Motor neuron (in vitro differentiated cells): ENCODE measurements around the gene C5orf15. TPM values are rescaled to one million over a fixed set of nuclear protein-coding genes. Genes with fewer than 3 reads are reported as not detected.
A peak's percentile ranks its signal among the peaks of the same experiment; 100 is the strongest.

ENCODE experiments used
- ATAC-seq, 8 experiments: fragments of 200-7000 bp; cut with Tn5 transposase; replicated peaks in 6 of 8; 2 replicates each; pipeline ENCODE4 v1.8.0; 2021; ENCODE audit warnings: mild to moderate bottlenecking in 8 of 8, moderate library complexity in 8 of 8
- H3K27ac ChIP-seq, 2 donors: fragments of 250-450 bp; sonication (Bioruptor Pico); 2 replicates each; pipeline ENCODE4 v1.9.0; 2021; ENCODE audit warnings: antibody characterized with exemption in 2 of 2, mild to moderate bottlenecking in 2 of 2, moderate library complexity in 1 of 2
- H3K4me1 ChIP-seq, 2 donors: fragments of 250-450 bp; sonication (Bioruptor Pico); replicated peaks in 1 of 2; 2 replicates each; pipeline ENCODE4 v1.6.1; 2021; ENCODE audit warnings: antibody characterized with exemption in 2 of 2, mild to moderate bottlenecking in 2 of 2, moderate library complexity in 1 of 2
- H3K4me3 ChIP-seq, 5 donors: fragments of 250-450 bp; sonication (Bioruptor Pico); 2 replicates each; pipeline ENCODE4 v1.9.0; 2021; ENCODE audit warnings: antibody characterized with exemption in 5 of 5, mild to moderate bottlenecking in 5 of 5, moderate library complexity in 4 of 5
- WGBS, 10 experiments: fragments of 450-650 bp; shearing (Covaris generic); methylation state at CpG; one replicate each; pipeline ENCODE4 v1.0.0; 2022; 5-methylcytosine and 5-hydroxymethylcytosine counted together
- in situ Hi-C, 9 experiments: fragments of 400-800 bp; cut with MboI; loops; one replicate each; pipeline ENCODE4 v1.15.0; 2021; ENCODE audit warnings: low sequenced_read_pairs in 9 of 9, low pct_unique_long_range_greater_than_20kb in 2 of 9; ENCODE audit not compliant: unreplicated experiment in 9 of 9
- total RNA-seq, 8 experiments: library from RNA; unstranded; fragments of 300-600 nt; gene quantifications; 2 replicates each; pipeline versions ENCODE4 v1.2.3 to v1.2.4, GENCODE V29; 2022

C5orf15 gene
- total RNA-seq, 8 experiments from 2014 or later: 27.3 to 92.6 (median 46.9) TPM

DNA sequence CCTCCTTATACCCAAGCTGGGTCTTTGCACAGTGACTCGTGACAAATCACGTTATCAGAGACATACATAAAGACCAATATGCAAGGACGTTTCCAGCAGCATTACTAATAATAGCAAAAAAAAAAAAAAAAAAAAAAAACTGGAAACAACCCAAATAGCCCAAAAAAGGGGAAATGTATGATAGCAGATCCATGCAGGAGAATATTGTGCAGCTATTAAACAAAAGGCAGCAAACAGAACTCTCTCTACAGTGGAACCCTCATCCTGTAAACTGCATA lies 37.7 kb downstream of the C5orf15 start:
- no peak overlapping the region for H3K4me3 ChIP-seq
- H3K4me1 ChIP-seq: peaks cover 6 to 9% of the 10 kb centered on the region in 2 donors
- no peak overlapping the region for H3K27ac ChIP-seq
- 0 to 90% (median 82%) methylated on average over 3 of the region's 3 CpGs; no CpG with 5 or more reads in 3 of the 10 experiments for WGBS, 10 experiments
- no peak for ATAC-seq
- in situ Hi-C loops: loop anchor here in 2 of 9 experiments (25.0 kb wide), 1 partner anchor 818 kb away; no protein-coding TSS in a partner anchor

DNA sequence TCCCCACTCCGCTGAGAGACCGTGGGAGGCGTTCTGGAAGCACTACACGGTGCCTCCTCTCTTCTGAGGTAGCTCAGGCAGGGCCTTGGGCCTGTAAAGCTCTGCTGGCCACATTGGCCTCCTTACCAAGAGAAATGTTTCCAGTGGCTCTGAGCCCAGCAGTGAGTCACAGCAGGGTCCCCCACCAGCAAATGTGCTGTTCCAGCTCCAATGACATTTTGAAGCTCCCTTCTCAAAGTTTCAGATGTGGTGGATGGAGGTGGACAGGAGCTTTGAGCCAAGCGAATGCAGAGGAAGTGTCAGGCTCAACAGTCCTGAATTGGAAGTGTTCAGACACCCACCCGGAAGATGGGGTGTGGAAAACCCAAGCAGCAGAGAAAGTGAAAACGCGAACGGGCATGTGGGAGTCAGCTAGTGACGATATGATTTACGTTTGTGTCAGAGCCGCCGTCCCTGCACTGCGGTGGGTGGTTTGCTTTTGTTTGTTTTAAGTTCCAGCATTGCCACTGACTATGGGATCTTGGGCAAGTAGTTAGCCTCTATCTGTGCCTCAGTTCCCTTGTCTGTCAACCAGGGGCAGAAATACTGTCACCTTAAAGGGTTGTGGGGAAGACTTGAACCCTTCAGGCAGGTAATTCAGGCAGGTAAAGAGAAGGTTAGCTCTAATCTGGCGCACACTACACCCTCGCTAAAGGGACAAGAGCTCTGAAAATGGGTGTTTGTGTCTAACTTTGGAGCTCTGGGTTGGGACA lies 38.2 kb downstream of the C5orf15 start:
- in situ Hi-C loops: loop anchor here in 2 of 9 experiments (25.0 kb wide), 1 partner anchor 818 kb away; no protein-coding TSS in a partner anchor
- WGBS, 10 experiments: 12 to 100% (median 70%) methylated on average over 1 to 14 of the region's 16 CpGs
- peak in 3 of 8 experiments; percentile 24 to 73 (median 42) for ATAC-seq

DNA sequence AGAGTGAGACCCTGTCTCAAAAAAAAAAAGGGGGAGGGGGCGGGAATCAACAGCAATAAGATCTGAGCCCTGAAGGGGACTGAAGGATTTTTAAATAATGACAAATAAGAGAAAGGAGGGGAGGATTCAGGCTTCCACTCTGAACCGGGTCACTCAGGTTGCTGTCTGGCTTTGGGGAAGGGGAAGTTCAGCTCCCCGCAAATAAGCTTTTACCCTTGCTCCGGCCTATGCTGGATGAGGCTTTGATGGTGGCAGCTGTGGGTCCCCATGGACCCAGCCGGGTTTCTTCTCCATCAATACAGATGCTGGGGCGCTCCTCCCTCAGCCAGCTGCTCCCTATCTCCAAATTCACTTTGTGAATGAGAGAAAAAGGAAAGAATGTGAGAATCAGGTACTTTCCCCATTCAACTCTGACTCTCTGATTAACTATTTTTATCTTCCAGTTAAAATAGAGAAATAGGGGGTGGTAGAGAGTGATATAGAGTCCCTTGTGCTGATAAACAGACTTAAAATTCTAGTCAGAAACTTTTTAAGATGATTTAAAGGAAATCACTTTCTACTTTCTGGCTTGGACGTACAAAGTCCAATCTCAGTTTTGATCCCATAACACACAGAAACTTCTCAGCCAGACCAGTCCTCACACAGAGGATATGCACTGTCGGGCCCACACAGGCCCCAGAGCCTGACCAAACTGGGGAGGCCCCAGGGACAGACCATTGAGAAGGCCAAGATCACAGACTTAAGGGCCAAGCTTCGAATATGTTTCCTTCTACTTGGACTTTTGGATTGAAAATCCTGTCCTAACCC lies 39.6 kb downstream of the C5orf15 start:
- 20 to 100% (median 82%) methylated on average over 1 to 6 of the region's 9 CpGs; no CpG with 5 or more reads in 2 of the 10 experiments for WGBS, 10 experiments
- Histone ChIP-seq H3K4me3 (no peak overlapping the region), H3K4me1 (peaks cover 6 to 13% of the 10 kb centered on the region in 2 donors), H3K27ac (no peak overlapping the region)
- in situ Hi-C loops: loop anchor here in 2 of 9 experiments (25.0 kb wide), 1 partner anchor 816 kb away; no protein-coding TSS in a partner anchor
- ATAC-seq: no peak

More for the DNA sequence above, 38.2 kb downstream of the C5orf15 start:
- Histone ChIP-seq H3K4me3 (no peak overlapping the region), H3K4me1 (peaks cover 6 to 9% of the 10 kb centered on the region in 2 donors), H3K27ac (no peak overlapping the region)

DNA sequence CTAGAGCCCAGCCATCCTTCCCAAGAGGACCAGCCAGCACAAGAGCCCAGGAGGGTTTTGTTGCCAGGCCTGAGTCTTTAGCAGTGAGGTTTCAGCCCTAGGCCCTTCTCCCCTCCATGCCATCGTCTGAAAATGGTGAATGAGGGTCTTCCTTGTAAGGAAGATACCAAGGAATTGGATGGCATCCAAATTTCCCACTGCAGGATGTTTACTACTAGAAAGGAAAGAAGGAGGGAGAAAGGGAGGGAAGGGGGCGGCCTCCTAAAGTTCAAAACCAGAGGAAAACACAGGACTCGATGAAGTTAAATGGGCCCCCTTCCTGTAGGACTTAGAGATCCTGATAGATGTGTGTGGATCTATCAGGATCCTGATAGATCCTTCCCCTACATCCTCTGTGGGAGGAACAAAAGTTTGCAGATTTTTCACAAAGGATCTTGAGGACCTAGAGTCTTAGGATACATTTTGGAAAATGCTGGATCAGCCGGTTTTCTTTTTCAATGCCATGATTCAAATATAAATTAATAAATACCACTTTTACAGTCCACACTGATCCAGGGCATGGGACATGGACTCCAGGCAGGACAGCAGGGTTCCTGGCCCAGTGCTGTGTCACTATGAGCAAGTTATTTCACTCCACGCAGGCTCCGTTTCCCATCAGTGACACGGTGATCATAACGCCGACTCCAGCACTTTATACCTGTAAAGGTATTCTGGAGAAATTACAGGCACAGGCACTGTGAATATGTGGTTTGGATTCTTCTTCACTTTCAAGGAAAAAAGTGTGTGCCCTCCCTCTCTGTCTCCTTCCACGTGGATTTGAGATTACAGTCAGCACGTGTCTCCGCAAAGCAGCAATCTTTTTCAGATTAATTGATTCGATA lies 40.9 kb downstream of the C5orf15 start:
- in situ Hi-C loops: loop anchor here in 2 of 9 experiments (25.0 kb wide), 1 partner anchor 815 kb away; no protein-coding TSS in a partner anchor

DNA sequence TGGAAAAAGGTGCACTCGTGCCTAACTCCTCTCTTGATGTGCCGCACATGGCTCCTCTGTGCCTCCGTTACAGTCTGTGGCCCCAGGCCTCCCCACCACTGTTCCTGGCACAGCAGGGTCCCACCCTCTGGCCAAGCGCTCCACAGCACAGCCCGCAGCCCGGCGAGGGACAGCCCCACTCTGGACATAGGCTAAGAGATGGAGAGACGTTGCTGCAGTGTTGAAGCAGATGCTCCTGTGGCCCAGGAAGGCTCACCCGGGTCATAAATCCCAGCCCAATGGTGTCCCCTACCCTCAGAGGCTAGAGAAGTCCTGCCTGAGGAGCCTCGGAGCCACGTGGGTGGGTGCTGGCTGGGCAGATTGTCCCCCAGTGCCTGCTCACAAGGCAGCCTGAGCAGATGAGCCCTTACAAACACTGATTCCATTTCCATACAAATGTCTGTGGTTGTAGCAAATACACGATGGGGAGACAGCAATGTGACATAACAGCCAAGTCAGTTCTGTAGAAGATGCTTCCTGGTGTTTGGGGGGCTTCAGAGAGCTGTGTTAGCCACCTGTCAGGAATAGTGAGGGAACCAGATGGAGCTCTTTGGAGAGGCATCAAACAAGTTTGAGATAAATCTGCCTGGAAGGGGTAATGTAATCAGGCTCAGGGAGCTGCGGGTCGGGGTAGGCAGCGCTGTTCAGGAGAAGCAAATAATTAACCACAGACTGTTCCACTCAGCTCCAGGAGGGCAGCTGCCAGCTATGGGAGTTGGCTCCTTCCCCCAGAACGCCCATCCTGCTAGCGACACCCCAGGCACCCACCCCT lies 41.7 kb downstream of the C5orf15 start:
- H3K4me3 ChIP-seq: no peak overlapping the region
- no peak overlapping the region for H3K27ac ChIP-seq
- ATAC-seq: peak in 5 of 8 experiments; percentile 38 to 68 (median 62)
- H3K4me1 ChIP-seq: peaks cover 11 to 18% of the 10 kb centered on the region in 2 donors
- 0 to 100% (median 25%) methylated on average over 1 to 4 of the region's 17 CpGs; no CpG with 5 or more reads in 5 of the 10 experiments for WGBS, 10 experiments
- in situ Hi-C loops: loop anchor here in 2 of 9 experiments (25.0 kb wide), 1 partner anchor 814 kb away; no protein-coding TSS in a partner anchor

More for the DNA sequence above, 40.9 kb downstream of the C5orf15 start:
- H3K27ac ChIP-seq: no peak overlapping the region
- no peak for ATAC-seq
- 77 to 100% (median 86%) methylated on average over 2 to 11 of the region's 13 CpGs; no CpG with 5 or more reads in 1 of the 10 experiments for WGBS, 10 experiments
- peaks cover 6 to 13% of the 10 kb centered on the region in 2 donors for H3K4me1 ChIP-seq
- no peak overlapping the region for H3K4me3 ChIP-seq

DNA sequence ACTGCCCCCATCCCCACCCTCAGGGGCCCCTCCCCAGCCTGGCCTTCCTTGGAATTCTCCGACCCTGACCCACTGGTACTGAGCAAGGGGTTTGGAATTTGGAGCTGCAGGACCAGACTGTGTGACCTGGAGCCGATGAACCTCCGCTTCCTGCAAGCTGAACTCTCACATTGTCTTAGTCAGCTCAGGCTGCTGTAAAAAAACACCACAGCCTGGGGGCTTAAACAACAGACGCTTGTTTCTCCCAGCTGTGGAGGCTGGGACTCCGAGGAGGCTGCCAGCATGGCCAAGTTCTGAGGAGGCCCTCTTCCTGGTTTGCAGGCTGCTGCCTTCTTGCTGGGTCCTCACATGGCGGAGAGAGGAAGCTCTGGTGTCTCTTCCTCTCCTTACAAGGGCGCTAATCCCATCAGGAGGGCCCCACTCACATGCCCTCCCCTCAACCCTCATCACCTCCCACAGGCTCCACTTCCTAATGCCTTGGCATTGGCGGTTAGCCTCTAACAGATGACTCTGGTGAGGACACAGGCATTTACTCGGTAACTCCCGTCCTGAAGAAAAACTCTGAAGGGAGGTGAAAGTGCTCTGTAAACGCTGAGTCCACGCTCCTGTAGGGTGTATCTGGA lies 42.4 kb downstream of the C5orf15 start:
- in situ Hi-C loops: loop anchor here in 2 of 9 experiments (25.0 kb wide), 1 partner anchor 814 kb away; no protein-coding TSS in a partner anchor
- ATAC-seq: no peak

DNA sequence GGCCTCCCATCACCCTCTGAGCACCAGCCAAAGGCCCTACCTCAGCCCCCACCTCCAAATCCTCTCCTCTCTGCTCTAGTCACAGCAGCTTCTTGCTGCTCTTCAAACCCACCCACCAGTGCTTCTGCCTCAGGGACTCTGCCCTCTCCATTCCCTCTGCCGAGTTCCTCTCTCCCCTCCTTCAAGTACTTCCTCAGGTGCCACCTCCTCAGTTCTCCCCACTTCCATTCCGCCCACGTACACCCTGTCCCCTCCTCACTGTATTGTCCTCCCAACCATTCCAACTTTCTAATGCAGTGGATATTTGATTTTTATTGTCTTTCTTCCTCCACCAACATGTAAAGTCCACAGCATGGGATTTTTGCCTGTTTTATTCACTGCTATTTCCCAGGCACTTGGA lies 43.2 kb downstream of the C5orf15 start:
- WGBS, 10 experiments: 20 to 100% (median 72%) methylated on average over 1 to 3 of the region's 3 CpGs; no CpG with 5 or more reads in 2 of the 10 experiments
- no peak overlapping the region for H3K27ac ChIP-seq

More for the DNA sequence above, 42.4 kb downstream of the C5orf15 start:
- Histone ChIP-seq H3K4me1 (peaks cover 11 to 20% of the 10 kb centered on the region in 2 donors), H3K4me3 (no peak overlapping the region), H3K27ac (no peak overlapping the region)
- 21 to 100% (median 93%) methylated on average over 2 to 5 of the region's 12 CpGs; no CpG with 5 or more reads in 3 of the 10 experiments for WGBS, 10 experiments

DNA sequence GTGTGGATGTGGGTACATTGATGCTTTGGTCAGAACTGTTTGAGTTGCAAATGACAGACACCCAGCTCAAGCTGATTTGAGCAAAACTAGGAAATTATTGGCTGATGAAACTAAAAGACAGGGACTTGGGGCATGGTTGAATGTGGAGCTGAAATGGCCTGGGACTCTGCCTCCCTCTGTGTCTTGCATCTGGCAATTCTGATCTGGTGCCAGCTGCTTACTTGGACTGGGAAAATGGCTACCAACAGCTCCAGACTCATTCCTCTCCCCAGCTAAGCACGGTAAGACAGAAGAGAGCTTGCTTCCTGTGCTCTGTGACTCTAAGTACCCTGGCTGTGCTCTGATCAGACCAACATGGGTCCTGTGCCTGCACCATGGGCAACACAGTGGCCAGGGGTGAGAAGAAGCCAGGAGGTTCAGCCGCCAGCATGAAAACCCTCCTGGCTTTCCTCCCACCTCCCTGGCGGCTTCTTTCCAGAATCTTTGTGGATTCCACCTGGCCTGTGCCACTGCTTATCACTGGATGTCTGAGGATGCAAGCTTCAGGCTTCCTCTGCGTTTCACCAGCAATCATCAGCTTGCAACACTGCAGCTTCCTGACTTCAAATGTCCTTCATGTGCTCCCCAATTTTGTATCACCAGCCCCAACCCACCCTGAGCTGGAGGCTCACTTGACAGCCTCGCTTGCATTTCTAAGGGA lies 44.1 kb downstream of the C5orf15 start:
- H3K4me3 ChIP-seq: no peak overlapping the region
- 7 to 100% (median 63%) methylated on average over 1 to 4 of the region's 5 CpGs; no CpG with 5 or more reads in 3 of the 10 experiments for whole genome bisulfite sequencing, 10 experiments
- H3K27ac ChIP-seq: no peak overlapping the region
- peaks cover 11 to 20% of the 10 kb centered on the region in 2 donors for H3K4me1 ChIP-seq
- in situ Hi-C loops: no loop called here
- peak in 1 of 8 experiments; percentile 18 for ATAC-seq

More for the DNA sequence above, 43.2 kb downstream of the C5orf15 start:
- Histone ChIP-seq H3K4me3 (no peak overlapping the region), H3K4me1 (peaks cover 11 to 20% of the 10 kb centered on the region in 2 donors)
- in situ Hi-C loops: loop anchor here in 2 of 9 experiments (25.0 kb wide), 1 partner anchor 813 kb away; no protein-coding TSS in a partner anchor
- ATAC-seq: no peak

DNA sequence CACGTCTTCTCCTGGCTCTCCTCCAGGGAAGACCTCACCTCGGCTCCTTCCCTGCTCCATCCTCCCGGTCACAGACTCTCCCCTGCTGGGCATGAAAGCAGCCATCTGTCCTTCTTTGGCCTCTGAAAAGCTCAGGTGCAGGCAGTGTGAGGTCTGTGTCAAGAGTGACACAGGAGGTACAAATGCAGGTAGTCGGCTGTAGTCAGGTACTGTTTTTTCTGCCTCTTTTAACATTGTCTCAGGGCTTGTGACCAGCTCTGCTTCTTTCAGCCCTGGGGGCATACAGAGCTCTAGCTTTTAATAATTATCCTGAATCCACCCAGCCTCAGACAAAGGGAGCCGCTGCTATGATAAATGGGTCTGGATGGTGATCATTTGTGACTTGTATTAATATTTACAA lies 46.4 kb downstream of the C5orf15 start:
- Histone ChIP-seq H3K4me1 (peaks cover 29 to 40% of the 10 kb centered on the region in 2 donors), H3K4me3 (no peak overlapping the region), H3K27ac (no peak overlapping the region)
- peak in 2 of 8 experiments; percentile 24 to 42 for ATAC-seq
- in situ Hi-C loops: no loop called here
- whole genome bisulfite sequencing, 10 experiments: 0 to 75% (median 46%) methylated on average over 1 to 2 of the region's 5 CpGs; no CpG with 5 or more reads in 4 of the 10 experiments

DNA sequence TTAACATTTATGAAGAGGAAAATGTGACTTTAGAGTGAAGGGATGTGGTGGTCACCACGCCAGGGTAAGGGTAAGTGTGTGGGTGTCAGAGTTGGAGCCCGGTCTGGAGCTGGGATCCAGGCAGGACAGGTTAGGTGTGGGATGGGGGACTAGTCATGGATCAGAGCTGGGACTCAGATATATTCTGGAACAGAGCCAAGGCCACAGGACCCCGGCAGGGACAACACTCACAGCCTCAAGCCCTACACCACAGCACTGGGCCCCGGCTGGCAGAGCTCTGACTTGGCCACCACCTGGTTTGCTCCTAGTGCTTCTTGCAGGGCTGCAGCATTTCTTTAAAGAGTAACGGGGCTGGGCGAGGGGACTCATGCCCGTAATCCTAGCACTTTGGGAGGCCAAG lies 47.4 kb downstream of the C5orf15 start:
- ATAC-seq: no peak
- no peak overlapping the region for H3K4me3 ChIP-seq
- 0 to 100% (median 63%) methylated on average over 1 to 5 of the region's 7 CpGs; no CpG with 5 or more reads in 2 of the 10 experiments for WGBS, 10 experiments
- peaks cover 23 to 37% of the 10 kb centered on the region in 2 donors for H3K4me1 ChIP-seq
- H3K27ac ChIP-seq: no peak overlapping the region
- in situ Hi-C loops: no loop called here
